Endothelial cell of umbilical vein (primary cell): Measurements from ENCODE around the gene PLA2G4F. TPM values are rescaled to one million over a fixed set of nuclear protein-coding genes. Genes with fewer than 3 reads are reported as not detected.

Experiments used
- BruUV-seq: library from RNA; stranded (reverse); fragments of 400-500 nt; replicated peaks from 2 replicates; lab custom pipeline; 2021; lab: Mats Ljungman, UMichigan
- CTCF ChIA-PET: fragments of 300-600, 350-600 bp; sonication (Branson Sonifier 250); formaldehyde crosslinking; loops from one replicate; lab custom pipeline; 2021; ENCODE audit warnings: antibody characterized with exemption, inconsistent platforms; lab: Charles Lee
- POLR2A ChIA-PET: fragments of 300-600, 350-600 bp; sonication (Branson Sonifier 250); formaldehyde crosslinking; loops from one replicate; lab custom pipeline; 2021; ENCODE audit warnings: antibody characterized with exemption, inconsistent platforms; lab: Charles Lee
- DNase-seq: peaks from one replicate; pipeline ENCODE4 v3.0.0-alpha.2; 2011; ENCODE audit warnings: low read depth, low spot score
- FAIRE-seq: peaks from 2 replicates; lab custom pipeline; 2011; peaks lifted over from hg19 to GRCh38; lab: Jason Lieb, UNC
- H2AFZ ChIP-seq: 2 replicates; pipeline ENCODE4 v1.6.0; 2012; ENCODE audit warnings: low read depth, low read length, control low read depth, inconsistent platforms
- H3K27ac ChIP-seq: 2 replicates; pipeline ENCODE4 v1.5.1; 2011; ENCODE audit warnings: low read depth, mild to moderate bottlenecking, control low read depth, low read length, moderate library complexity; ENCODE audit not compliant: insufficient read depth
- H3K27me3 ChIP-seq, 2 experiments: 2 replicates each; pipeline versions ENCODE4 v1.6.0 to v1.6.1; 2011; ENCODE audit warnings: low read length in 2 of 2, mixed read lengths in 1 of 2; ENCODE audit not compliant: control insufficient read depth in 2 of 2, insufficient read depth in 2 of 2
- H3K36me3 ChIP-seq, 2 experiments: 2 replicates in 1 of 2; 3 replicates in 1 of 2; pipeline ENCODE4 v1.5.1; 2011; ENCODE audit warnings: low read length in 2 of 2, mild to moderate bottlenecking in 1 of 2, moderate library complexity in 1 of 2; ENCODE audit not compliant: control insufficient read depth in 2 of 2, insufficient read depth in 2 of 2; ENCODE audit errors: extremely low read depth in 1 of 2
- H3K4me1 ChIP-seq: 3 replicates; pipeline ENCODE4 v1.5.1; 2011; ENCODE audit warnings: mild to moderate bottlenecking, low read length; ENCODE audit not compliant: control insufficient read depth, insufficient read depth; ENCODE audit errors: extremely low read depth
- H3K4me2 ChIP-seq: 2 replicates; pipeline ENCODE4 v1.6.1; 2011; ENCODE audit warnings: low read length, control low read depth, mixed read lengths; ENCODE audit not compliant: insufficient read depth
- H3K4me3 ChIP-seq, 3 experiments: fragments of 200-600 bp in 1 of 3; sonication (generic), shearing (Covaris generic) in 1 of 3; replicated peaks in 1 of 3; 2 replicates each; pipeline ENCODE4 v1.5.1; 2011 to 2016; ENCODE audit warnings: control low read depth in 3 of 3, low read length in 3 of 3, mild to moderate bottlenecking in 2 of 3, inconsistent platforms in 1 of 3, low read depth in 1 of 3, moderate library complexity in 1 of 3; ENCODE audit not compliant: insufficient read depth in 1 of 3
- H3K79me2 ChIP-seq: 2 replicates; pipeline ENCODE4 v1.6.0; 2012; ENCODE audit warnings: low read length, inconsistent platforms; ENCODE audit not compliant: control insufficient read depth, insufficient read depth
- H3K9ac ChIP-seq: replicated peaks from 2 replicates; pipeline ENCODE3; 2011; ENCODE audit warnings: low read length, control low read depth; ENCODE audit not compliant: insufficient read depth; ENCODE audit errors: extremely low read depth
- H3K9me1 ChIP-seq: replicated peaks from 3 replicates; pipeline ENCODE4 v1.6.0; 2011; ENCODE audit warnings: mild to moderate bottlenecking, low read length; ENCODE audit not compliant: control insufficient read depth, insufficient read depth; ENCODE audit errors: extremely low read depth
- H3K9me3 ChIP-seq: replicated peaks from 2 replicates; pipeline ENCODE4 v1.5.1; 2012; ENCODE audit warnings: low read length, inconsistent platforms; ENCODE audit not compliant: control insufficient read depth, insufficient read depth
- H4K20me1 ChIP-seq: replicated peaks from 2 replicates; pipeline ENCODE3; 2011; ENCODE audit warnings: mild to moderate bottlenecking, low read length; ENCODE audit not compliant: control insufficient read depth, insufficient read depth; ENCODE audit errors: extremely low read depth
- EZH2 ChIP-seq: IDR thresholded peaks from 2 replicates; pipeline ENCODE4 v1.6.1; 2012; ENCODE audit warnings: borderline replicate concordance, low read depth, mild to moderate bottlenecking, moderate library complexity, low read length, inconsistent platforms; ENCODE audit not compliant: severe bottlenecking
- FOS ChIP-seq: IDR thresholded peaks from 2 replicates; pipeline ENCODE4 v1.6.1; 2011; ENCODE audit warnings: mild to moderate bottlenecking, low read length, moderate library complexity, borderline replicate concordance; ENCODE audit not compliant: insufficient read depth
- JUN ChIP-seq: IDR thresholded peaks from 2 replicates; pipeline ENCODE4 v1.6.1; 2011; ENCODE audit warnings: borderline replicate concordance, low read depth; ENCODE audit not compliant: insufficient read length, insufficient read depth
- POLR2A ChIP-seq: IDR thresholded peaks from 2 replicates; pipeline ENCODE4 v1.6.1; 2012; ENCODE audit warnings: low read depth, mild to moderate bottlenecking, control low read depth, low read length
- dilution Hi-C: fragments of 300-500 bp; cut with MboI; formaldehyde crosslinking; loops from one replicate; pipeline ENCODE4 v1.15.0; 2019; ENCODE audit warnings: low sequenced_read_pairs; ENCODE audit not compliant: extremely low pct_ligation_motif_present
- intact Hi-C: fragments of 100-400 bp; cut with micrococcal nuclease; formaldehyde crosslinking; loops from one replicate; pipeline ENCODE4 v1.10.0; 2022
- polyA plus RNA-seq, 4 experiments: library from polyadenylated mRNA; depleted of rRNA in 3 of 4; stranded (reverse) in 3 of 4; unstranded in 1 of 4; fragments of >200 nt; gene quantifications; 2 replicates each; pipeline versions ENCODE4 v1.2.1 to v1.2.3, GENCODE V29; 2011 to 2012; ENCODE audit warnings: missing spikeins in 1 of 4
- total RNA-seq: library from RNA; stranded (reverse); gene quantifications from 2 replicates; pipeline ENCODE4 v1.2.3, GENCODE V29; 2021
- TF ChIP-seq, protein P1 (sequence below), 2 donors: IDR thresholded peaks; 1 replicate in 1 of 2; 2 replicates in 1 of 2; pipeline ENCODE4 v1.5.1; 2011; ENCODE audit warnings: low read length in 2 of 2, mild to moderate bottlenecking in 2 of 2, moderate library complexity in 2 of 2, control low read depth in 1 of 2, inconsistent platforms in 1 of 2, low read depth in 1 of 2; ENCODE audit not compliant: insufficient read depth in 1 of 2; ENCODE audit errors: extremely low read depth in 1 of 2
- TF ChIP-seq, protein P2 (sequence below): IDR thresholded peaks from 2 replicates; pipeline ENCODE4 v1.6.1; 2011; ENCODE audit not compliant: insufficient read depth, insufficient read length

Gene PLA2G4F
- total and polyA plus RNA-seq, 2 donors (not counting 3 experiments of a cell fraction or from before 2014, with no cell fraction given): not detected

DNA sequence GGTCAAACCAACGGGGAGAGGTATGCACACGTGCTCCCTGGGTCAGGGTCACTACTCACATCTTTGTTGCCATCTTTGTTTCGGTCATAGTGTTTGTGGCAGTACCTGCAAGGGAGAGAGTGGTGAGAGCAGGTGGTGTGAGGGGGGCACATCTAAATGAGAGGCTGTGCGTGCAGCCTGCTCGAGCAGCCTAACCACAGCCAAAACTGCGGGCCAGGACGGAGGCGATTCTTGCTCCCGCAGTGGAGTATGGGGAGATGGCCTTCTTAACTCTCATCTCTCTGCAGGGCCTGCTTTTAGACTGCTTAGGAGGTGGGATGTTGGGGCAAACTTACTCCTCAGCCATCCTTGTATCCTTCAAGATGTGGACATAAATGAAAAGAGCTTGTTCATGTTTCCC is 6.9 kb upstream of the PLA2G4F start:
- TF ChIP-seq FOS (no peak), JUN (no peak), EZH2 (no peak), POLR2A (no peak)
- TF ChIP-seq, protein P1, sequence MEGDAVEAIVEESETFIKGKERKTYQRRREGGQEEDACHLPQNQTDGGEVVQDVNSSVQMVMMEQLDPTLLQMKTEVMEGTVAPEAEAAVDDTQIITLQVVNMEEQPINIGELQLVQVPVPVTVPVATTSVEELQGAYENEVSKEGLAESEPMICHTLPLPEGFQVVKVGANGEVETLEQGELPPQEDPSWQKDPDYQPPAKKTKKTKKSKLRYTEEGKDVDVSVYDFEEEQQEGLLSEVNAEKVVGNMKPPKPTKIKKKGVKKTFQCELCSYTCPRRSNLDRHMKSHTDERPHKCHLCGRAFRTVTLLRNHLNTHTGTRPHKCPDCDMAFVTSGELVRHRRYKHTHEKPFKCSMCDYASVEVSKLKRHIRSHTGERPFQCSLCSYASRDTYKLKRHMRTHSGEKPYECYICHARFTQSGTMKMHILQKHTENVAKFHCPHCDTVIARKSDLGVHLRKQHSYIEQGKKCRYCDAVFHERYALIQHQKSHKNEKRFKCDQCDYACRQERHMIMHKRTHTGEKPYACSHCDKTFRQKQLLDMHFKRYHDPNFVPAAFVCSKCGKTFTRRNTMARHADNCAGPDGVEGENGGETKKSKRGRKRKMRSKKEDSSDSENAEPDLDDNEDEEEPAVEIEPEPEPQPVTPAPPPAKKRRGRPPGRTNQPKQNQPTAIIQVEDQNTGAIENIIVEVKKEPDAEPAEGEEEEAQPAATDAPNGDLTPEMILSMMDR (IDR thresholded peaks at IDR 0.05; ENCODE audit: extremely low read depth in 1 of 2, insufficient read depth in 1 of 2, low read depth in 1 of 2, low read length in 2 of 2): no peak
- TF ChIP-seq, protein P2, sequence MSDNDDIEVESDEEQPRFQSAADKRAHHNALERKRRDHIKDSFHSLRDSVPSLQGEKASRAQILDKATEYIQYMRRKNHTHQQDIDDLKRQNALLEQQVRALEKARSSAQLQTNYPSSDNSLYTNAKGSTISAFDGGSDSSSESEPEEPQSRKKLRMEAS: no peak
- Histone ChIP-seq H3K4me2 (no peak overlapping the region), H4K20me1 (no peaks in the 10 kb centered on the region), H3K4me3 (no peak overlapping the region), H3K79me2 (no peaks in the 10 kb centered on the region), H3K9me1 (no peaks in the 10 kb centered on the region), H3K27me3 (no peaks in the 10 kb centered on the region), H3K4me1 (no peaks in the 10 kb centered on the region), H3K9me3 (no peaks in the 10 kb centered on the region), H2AFZ (no peak overlapping the region), H3K27ac (no peak overlapping the region), H3K9ac (no peak overlapping the region), H3K36me3 (peaks cover 23 to 81% of the 10 kb centered on the region in 2 experiments)
- no TSS peak for BruUV-seq
- intact Hi-C loops: no loop called here
- DNase-seq (no peak), FAIRE-seq (no peak)
- ChIA-PET POLR2A (no interaction called here), CTCF (interaction anchor here (0.6 to 1.3 kb wide), 3 partner anchors 9 to 25 kb away, joined by 3 to 5 read pairs (median 3); no protein-coding TSS in a partner anchor)
- dilution Hi-C loops: no loop called here
